ENCODE measurements around the gene NADK. TPM values are rescaled to one million over a fixed set of nuclear protein-coding genes. Genes with fewer than 3 reads are reported as not detected.

NADK gene
- total RNA-seq, 1 experiment from 2014 or later: 93.4 TPM

- H3K9me3 ChIP-seq (ENCODE audit: control insufficient read depth in 1 of 2, insufficient read depth in 1 of 2, low read depth in 1 of 2, low read length in 2 of 2): no peaks in the 10 kb centered on the region
- H4K20me1 ChIP-seq (ENCODE audit: insufficient read depth): no peaks in the 10 kb centered on the region
- no peak overlapping the region for H2AFZ ChIP-seq (ENCODE audit: low read depth, low read length, poor library complexity, severe bottlenecking)
- peaks cover 74% of the 10 kb centered on the region for H3K79me2 ChIP-seq (ENCODE audit: insufficient read depth, low read length)
- peak overlapping the region; percentile 70 for H3K9ac ChIP-seq (ENCODE audit: low read length)
- TF ChIP-seq EGR1 (IDR thresholded peaks at IDR 0.05; ENCODE audit: low read depth) (no peak), ZBTB33 (IDR thresholded peaks at IDR 0.05; ENCODE audit: extremely low read depth, insufficient replicate concordance, low read length) (no peak), ATF3 (IDR thresholded peaks at IDR 0.05) (no peak), ELF1 (IDR thresholded peaks at IDR 0.05; ENCODE audit: borderline replicate concordance, low read depth) (no peak), ZFX (IDR thresholded peaks at IDR 0.05) (no peak), REST (IDR thresholded peaks at IDR 0.05; ENCODE audit: low read depth) (no peak), CEBPB (IDR thresholded peaks at IDR 0.05; ENCODE audit: low read depth) (no peak), SIN3A (IDR thresholded peaks at IDR 0.05; ENCODE audit: low read depth) (no peak), JUND (IDR thresholded peaks at IDR 0.05) (no peak), RAD21 (IDR thresholded peaks at IDR 0.05; ENCODE audit: low read depth) (no peak), EZH2 (IDR thresholded peaks at IDR 0.05) (no peak), SRF (IDR thresholded peaks at IDR 0.05; ENCODE audit: low read depth) (no peak), POLR2A (IDR thresholded peaks at IDR 0.05; ENCODE audit: borderline replicate concordance, extremely low read depth, insufficient read depth, insufficient read length) (no peak), FOSL1 (IDR thresholded peaks at IDR 0.05; ENCODE audit: low read depth) (no peak), TCF7L2 (IDR thresholded peaks at IDR 0.05; ENCODE audit: borderline replicate concordance, extremely low read depth, insufficient read depth, insufficient read length) (no peak), POLR2AphosphoS5 (IDR thresholded peaks at IDR 0.05; ENCODE audit: low read depth, low read length) (no peak)
- no peaks in the 10 kb centered on the region for H3K27me3 ChIP-seq (ENCODE audit: insufficient read depth, low read length)
- DNase-seq (ENCODE audit: low read depth, low spot score) (no peak), ATAC-seq (0 out of 2 replicates have a peak, but pooled peaks have one; percentile 10)
- H3K9me2 ChIP-seq (ENCODE audit: insufficient read depth): no peaks in the 10 kb centered on the region
- ChIA-PET RAD21 (ENCODE audit: low non-redundant PET in 1 of 2, low total read pairs in 2 of 2, uncharacterized antibody in 2 of 2, unreplicated experiment in 2 of 2) (no interaction called here), POLR2A (no interaction called here), CTCF (no interaction called here)
- peaks cover 11 to 49% of the 10 kb centered on the region in 2 experiments; a peak in 3 of 4 replicates for H3K36me3 ChIP-seq (ENCODE audit: control insufficient read depth in 1 of 2, insufficient read depth in 2 of 2, low read length in 2 of 2)
- H3K4me1 ChIP-seq (ENCODE audit: control insufficient read depth in 1 of 2, insufficient read depth in 2 of 2, low read length in 2 of 2): peaks cover 18 to 28% of the 10 kb centered on the region in 2 experiments
- intact Hi-C loops (cut with micrococcal nuclease): no loop called here
- H3K4me2 ChIP-seq (ENCODE audit: low read length): peak overlapping the region; percentile 80
- peak overlapping the region; percentile 91 for H3K27ac ChIP-seq (ENCODE audit: low read depth, low read length)
- H3K4me3 ChIP-seq (replicated peaks in 1 of 2; ENCODE audit: low read depth in 1 of 2, low read length in 2 of 2): peak overlapping the region in 1 of 2 experiments; percentile 43; a peak in 1 of 4 replicates
- BruUV-seq (replicated peaks): no TSS peak
Observed at GRCh38 chr1:1759456-1760344, 18.6 kb downstream of the NADK start.
